Uterus (tissue), 4 donors: Measurements from ENCODE around the gene C9orf152. TPM values are rescaled to one million over a fixed set of nuclear protein-coding genes. Genes with fewer than 3 reads are reported as not detected.

Experiments
- DNase-seq, 2 donors: peaks; one replicate each; pipeline ENCODE4 v3.0.0-alpha.2; 2019 to 2020
- H3K27ac ChIP-seq, 2 donors: fragments of 200-600 bp; sonication (generic); 1 replicate in 1 of 2; 2 replicates in 1 of 2; pipeline ENCODE4 v1.5.1; 2016 to 2018
- H3K27me3 ChIP-seq, 2 donors: fragments of 200-600 bp; sonication (generic); one replicate each; pipeline ENCODE4 v1.5.1; 2018 to 2019; ENCODE audit warnings: control low read depth in 1 of 2
- H3K36me3 ChIP-seq, 2 donors: fragments of 200-600 bp; sonication (generic); one replicate each; pipeline ENCODE4 v1.5.1; 2019; ENCODE audit warnings: control low read depth in 1 of 2
- H3K4me1 ChIP-seq, 2 donors: fragments of 200-600 bp; sonication (generic); one replicate each; pipeline ENCODE4 v1.5.1; 2018 to 2019; ENCODE audit warnings: control low read depth in 1 of 2
- H3K4me3 ChIP-seq, 2 donors: fragments of 200-600 bp; sonication (generic); 1 replicate in 1 of 2; 2 replicates in 1 of 2; pipeline ENCODE4 v1.5.1; 2018 to 2019; ENCODE audit warnings: mild to moderate bottlenecking in 1 of 2
- H3K9me3 ChIP-seq, 2 donors: fragments of 200-600 bp; sonication (generic); one replicate each; pipeline ENCODE4 v1.5.1; 2019; ENCODE audit warnings: control low read depth in 1 of 2
- CTCF ChIP-seq, 4 experiments: fragments of 200-600 bp in 2 of 4; fragments of 450-650 bp in 2 of 4; sonication (generic) in 2 of 4; IDR thresholded peaks; one replicate each; pipeline ENCODE4 v1.5.1; 2016 to 2019; ENCODE audit warnings: antibody characterized with exemption in 4 of 4, mild to moderate bottlenecking in 2 of 4, moderate library complexity in 1 of 4
- POLR2A ChIP-seq, 2 donors: fragments of 450-650 bp; IDR thresholded peaks; one replicate each; pipeline ENCODE4 v1.6.1; 2016; ENCODE audit warnings: antibody characterized with exemption in 2 of 2, mild to moderate bottlenecking in 1 of 2, moderate library complexity in 1 of 2
- intact Hi-C: fragments of 100-400 bp; cut with DNase I; formaldehyde crosslinking; loops from one replicate; pipeline ENCODE4 v1.15.1; 2023; ENCODE audit warnings: low total_unique reads
- total RNA-seq, 4 donors: library from RNA; depleted of rRNA in 3 of 4; stranded (reverse); fragments of >200 nt in 3 of 4; gene quantifications; one replicate each; pipeline versions ENCODE4 v1.1.0 to v1.2.4, GENCODE V29; 2014 to 2023
- donor health status: DM: yes; HTN: yes; CAD: no.

The C9orf152 gene
- total RNA-seq, 4 donors from 2014 or later = 1.6 TPM; not detected in 3

GRCh38 chr9:110180511-110181434 lies 27.2 kb downstream of the C9orf152 start:
- Histone ChIP-seq H3K4me3 (no peak overlapping the region), H3K27ac (no peak overlapping the region), H3K36me3 (no peaks in the 10 kb centered on the region), H3K27me3 (no peaks in the 10 kb centered on the region), H3K4me1 (no peaks in the 10 kb centered on the region), H3K9me3 (no peaks in the 10 kb centered on the region)
- intact Hi-C loops = no loop called here
- peak; percentile 36 to 55 for DNase-seq
- TF ChIP-seq POLR2A (IDR thresholded peaks at IDR 0.05) (no peak), CTCF (IDR thresholded peaks at IDR 0.05) (no peak)

- H3K9me3 ChIP-seq = no peaks in the 10 kb centered on the region
- DNase-seq = no peak
- intact Hi-C loops = no loop called here
- H3K27ac ChIP-seq = no peak overlapping the region
- H3K4me1 ChIP-seq = no peaks in the 10 kb centered on the region
- TF ChIP-seq POLR2A (IDR thresholded peaks at IDR 0.05) = no peak
- TF ChIP-seq CTCF (IDR thresholded peaks at IDR 0.05) = no peak
- no peak overlapping the region for H3K4me3 ChIP-seq
- no peaks in the 10 kb centered on the region for H3K36me3 ChIP-seq
- H3K27me3 ChIP-seq = no peaks in the 10 kb centered on the region
Measured at GRCh38 chr9:110179734-110180133, 28.2 kb downstream of the C9orf152 start.

- H3K9me3 ChIP-seq = no peaks in the 10 kb centered on the region
- no peak overlapping the region for H3K4me3 ChIP-seq
- intact Hi-C loops = no loop called here
- H3K4me1 ChIP-seq = no peaks in the 10 kb centered on the region
- no peaks in the 10 kb centered on the region for H3K27me3 ChIP-seq
- no peaks in the 10 kb centered on the region for H3K36me3 ChIP-seq
- no peak overlapping the region for H3K27ac ChIP-seq
- DNase-seq = no peak
- TF ChIP-seq CTCF (IDR thresholded peaks at IDR 0.05) (no peak), POLR2A (IDR thresholded peaks at IDR 0.05) (no peak)
Measured at GRCh38 chr9:110178281-110178680, 29.7 kb downstream of the C9orf152 start.

- H3K9me3 ChIP-seq = no peaks in the 10 kb centered on the region
- H3K36me3 ChIP-seq = no peaks in the 10 kb centered on the region
- H3K27ac ChIP-seq = no peak overlapping the region
- DNase-seq = no peak
- no peak overlapping the region for H3K4me3 ChIP-seq
- intact Hi-C loops = no loop called here
- H3K4me1 ChIP-seq = no peaks in the 10 kb centered on the region
- TF ChIP-seq POLR2A (IDR thresholded peaks at IDR 0.05) (no peak), CTCF (IDR thresholded peaks at IDR 0.05) (no peak)
- H3K27me3 ChIP-seq = no peaks in the 10 kb centered on the region
Measured at GRCh38 chr9:110175275-110175968, 32.5 kb downstream of the C9orf152 start.

DNA sequence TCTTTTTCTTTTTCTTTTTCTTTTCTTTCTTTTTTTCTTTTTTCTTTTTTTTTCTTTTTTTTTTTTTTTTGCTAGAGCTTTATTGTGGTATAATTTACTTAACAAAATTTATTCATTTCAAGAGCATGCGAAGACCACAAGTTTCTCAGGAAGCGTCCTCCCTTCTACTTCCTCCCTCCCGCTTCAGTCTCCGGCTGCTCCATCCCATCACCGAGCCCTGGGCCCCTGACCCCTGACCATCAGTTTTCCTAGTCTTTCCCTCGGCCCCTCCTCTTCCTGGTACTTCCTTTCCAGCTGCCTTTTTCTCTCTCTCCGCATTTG lies 34.7 kb downstream of the C9orf152 start:
- no peak for DNase-seq
- TF ChIP-seq POLR2A (IDR thresholded peaks at IDR 0.05) = no peak
- no peak for TF ChIP-seq CTCF (IDR thresholded peaks at IDR 0.05)
- Histone ChIP-seq H3K27me3 (no peaks in the 10 kb centered on the region), H3K4me3 (no peak overlapping the region), H3K9me3 (no peaks in the 10 kb centered on the region), H3K27ac (no peak overlapping the region), H3K36me3 (no peaks in the 10 kb centered on the region), H3K4me1 (no peaks in the 10 kb centered on the region)
- intact Hi-C loops = no loop called here
